RWPE2 (cell line): ENCODE results near the gene ARID3A.

Experiments used
- ATAC-seq: fragments of 200-7000 bp; cut with Tn5 transposase; 3 replicates; pipeline ENCODE4 v1.9.1; 2021; ENCODE audit warnings: low read depth
- DNase-seq: peaks from one replicate; pipeline ENCODE4 v3.0.0-alpha.2; 2020; ENCODE audit warnings: low spot score
- H3K27ac ChIP-seq: fragments of 450-650 bp; 2 replicates; pipeline ENCODE4 v1.5.1; 2017; ENCODE audit warnings: mild to moderate bottlenecking; ENCODE audit not compliant: poor library complexity, severe bottlenecking
- H3K27me3 ChIP-seq: fragments of 250-450 bp; sonication (Bioruptor Pico); 2 replicates; pipeline ENCODE4 v1.5.1; 2021; ENCODE audit warnings: mild to moderate bottlenecking, moderate library complexity; ENCODE audit not compliant: insufficient read depth, poor library complexity, severe bottlenecking
- H3K36me3 ChIP-seq: fragments of 250-450 bp; sonication (Bioruptor Pico); 2 replicates; pipeline ENCODE4 v1.5.1; 2020; ENCODE audit warnings: low read depth, mild to moderate bottlenecking, moderate library complexity
- H3K4me1 ChIP-seq: fragments of 250-450 bp; sonication (Bioruptor Pico); 2 replicates; pipeline ENCODE4 v1.5.1; 2021; ENCODE audit warnings: mild to moderate bottlenecking, moderate library complexity; ENCODE audit not compliant: insufficient read depth, poor library complexity, severe bottlenecking
- H3K4me3 ChIP-seq: fragments of 250-450 bp; sonication (Bioruptor Pico); 2 replicates; pipeline ENCODE4 v1.5.1; 2021; ENCODE audit warnings: mild to moderate bottlenecking, moderate library complexity; ENCODE audit not compliant: severe bottlenecking
- H3K9me3 ChIP-seq: fragments of 250-450 bp; sonication (Bioruptor Pico); 2 replicates; pipeline ENCODE4 v1.5.1; 2021; ENCODE audit warnings: mild to moderate bottlenecking, moderate library complexity; ENCODE audit not compliant: severe bottlenecking
- TF ChIP-seq, protein P1 (sequence below): fragments of 450-650 bp; IDR thresholded peaks from one replicate; pipeline ENCODE4 v1.5.1; 2017; ENCODE audit warnings: mild to moderate bottlenecking, moderate library complexity; ENCODE audit not compliant: poor library complexity, severe bottlenecking

Gene ARID3A

GRCh38 chr19:984165-984967 is 58.5 kb downstream of the ARID3A start, which contains the start of gene WDR18:
WDR18 (plus strand) TSS chr19:984345; CDS start chr19:984354, 9 bp downstream.
- TF ChIP-seq, protein P1, sequence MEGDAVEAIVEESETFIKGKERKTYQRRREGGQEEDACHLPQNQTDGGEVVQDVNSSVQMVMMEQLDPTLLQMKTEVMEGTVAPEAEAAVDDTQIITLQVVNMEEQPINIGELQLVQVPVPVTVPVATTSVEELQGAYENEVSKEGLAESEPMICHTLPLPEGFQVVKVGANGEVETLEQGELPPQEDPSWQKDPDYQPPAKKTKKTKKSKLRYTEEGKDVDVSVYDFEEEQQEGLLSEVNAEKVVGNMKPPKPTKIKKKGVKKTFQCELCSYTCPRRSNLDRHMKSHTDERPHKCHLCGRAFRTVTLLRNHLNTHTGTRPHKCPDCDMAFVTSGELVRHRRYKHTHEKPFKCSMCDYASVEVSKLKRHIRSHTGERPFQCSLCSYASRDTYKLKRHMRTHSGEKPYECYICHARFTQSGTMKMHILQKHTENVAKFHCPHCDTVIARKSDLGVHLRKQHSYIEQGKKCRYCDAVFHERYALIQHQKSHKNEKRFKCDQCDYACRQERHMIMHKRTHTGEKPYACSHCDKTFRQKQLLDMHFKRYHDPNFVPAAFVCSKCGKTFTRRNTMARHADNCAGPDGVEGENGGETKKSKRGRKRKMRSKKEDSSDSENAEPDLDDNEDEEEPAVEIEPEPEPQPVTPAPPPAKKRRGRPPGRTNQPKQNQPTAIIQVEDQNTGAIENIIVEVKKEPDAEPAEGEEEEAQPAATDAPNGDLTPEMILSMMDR, result no peak
- H3K27me3 ChIP-seq, result no peaks in the 10 kb centered on the region
- peaks cover 15% of the 10 kb centered on the region; the same call in 1 of the 2 replicates for H3K36me3 ChIP-seq
- ATAC-seq, result peak; percentile 75
- peak; percentile 87 for DNase-seq
- H3K4me3 ChIP-seq, result peak within 1 kb of the TSS; percentile 92
- H3K4me1 ChIP-seq, result peaks cover 3% of the 10 kb centered on the region
- no peaks in the 10 kb centered on the region for H3K9me3 ChIP-seq
- H3K27ac ChIP-seq, result peak within 1 kb of the TSS; percentile 61

GRCh38 chr19:986083-986482 is 60.2 kb downstream of the ARID3A start:
- H3K36me3 ChIP-seq, result peaks cover 24% of the 10 kb centered on the region

GRCh38 chr19:988081-988480 is 62.2 kb downstream of the ARID3A start:
- Histone ChIP-seq H3K9me3 (no peaks in the 10 kb centered on the region), H3K27ac (no peak overlapping the region), H3K4me1 (peaks cover 3% of the 10 kb centered on the region), H3K4me3 (no peak overlapping the region), H3K27me3 (no peaks in the 10 kb centered on the region), H3K36me3 (peaks cover 31% of the 10 kb centered on the region)
- TF ChIP-seq, protein P1, result no peak
- no peak for DNase-seq
- no peak for ATAC-seq

More at GRCh38 chr19:986083-986482, 60.2 kb downstream of the ARID3A start:
- Histone ChIP-seq H3K9me3 (no peaks in the 10 kb centered on the region), H3K27me3 (no peaks in the 10 kb centered on the region), H3K4me1 (peaks cover 3% of the 10 kb centered on the region), H3K27ac (no peak overlapping the region), H3K4me3 (no peak overlapping the region)
- no peak for ATAC-seq
- TF ChIP-seq, protein P1, result no peak
- DNase-seq, result no peak

DNA sequence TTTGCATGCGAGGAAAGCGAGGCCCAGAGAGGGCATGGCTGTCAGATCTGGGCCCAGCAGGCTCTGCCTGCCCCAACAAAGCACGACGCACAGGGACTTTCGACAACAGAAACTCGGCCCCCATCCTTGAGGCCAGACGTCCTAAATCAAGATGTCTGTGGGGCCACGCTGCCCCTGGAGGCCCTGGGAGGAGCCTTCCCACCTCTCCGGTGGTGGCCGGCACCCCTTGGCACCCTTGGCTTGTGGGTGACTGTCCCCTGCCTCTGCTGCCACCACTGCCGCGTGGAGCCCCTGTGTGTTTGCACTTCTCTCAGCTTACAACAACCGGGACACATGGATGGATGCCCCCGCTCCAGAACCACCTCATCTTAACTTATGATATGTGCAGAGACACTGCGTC is 62.7 kb downstream of the ARID3A start:
- no peak overlapping the region for H3K4me3 ChIP-seq
- H3K27me3 ChIP-seq, result no peaks in the 10 kb centered on the region
- peak; percentile 50 for DNase-seq
- no peak overlapping the region for H3K27ac ChIP-seq
- ATAC-seq, result no peak
- peaks cover 31% of the 10 kb centered on the region for H3K36me3 ChIP-seq
- peaks cover 3% of the 10 kb centered on the region for H3K4me1 ChIP-seq
- TF ChIP-seq, protein P1, result no peak
- no peaks in the 10 kb centered on the region for H3K9me3 ChIP-seq
